HG03378 (cell line): ENCODE results near the gene LHPP.

Source experiments
- ATAC-seq: cut with Tn5 transposase; IDR thresholded peaks from one replicate; pipeline ENCODE4 v1.9.1; 2021; ENCODE audit warnings: mild to moderate bottlenecking, moderate library complexity; ENCODE audit not compliant: unreplicated experiment

The LHPP gene

GRCh38 chr10:124551097-124551496, 89.5 kb downstream of the LHPP start:
- no peak for ATAC-seq

GRCh38 chr10:124551755-124552154, 90.1 kb downstream of the LHPP start:
- no peak for ATAC-seq

- ATAC-seq, result no peak
Observed at GRCh38 chr10:124552691-124553276, 91.2 kb downstream of the LHPP start.

GRCh38 chr10:124554085-124554858, 92.6 kb downstream of the LHPP start:
- no peak for ATAC-seq

GRCh38 chr10:124557167-124557566, 95.5 kb downstream of the LHPP start:
- ATAC-seq, result no peak

GRCh38 chr10:124557648-124558338, 96.2 kb downstream of the LHPP start:
- no peak for ATAC-seq

GRCh38 chr10:124558339-124559321, 97.0 kb downstream of the LHPP start:
- ATAC-seq, result no peak

- no peak for ATAC-seq
Observed at GRCh38 chr10:124559372-124560132, 97.9 kb downstream of the LHPP start.

GRCh38 chr10:124560377-124561105, 98.9 kb downstream of the LHPP start:
- ATAC-seq, result no peak

- ATAC-seq, result no peak
Observed at GRCh38 chr10:124561206-124561605, 99.6 kb downstream of the LHPP start.

- ATAC-seq, result no peak
Observed at GRCh38 chr10:124562425-124563060, 100.9 kb downstream of the LHPP start.

- no peak for ATAC-seq
Observed at GRCh38 chr10:124563320-124564040, 101.9 kb downstream of the LHPP start.

- no peak for ATAC-seq
Observed at GRCh38 chr10:124564881-124565280, 103.3 kb downstream of the LHPP start.

GRCh38 chr10:124565565-124566221, 104.1 kb downstream of the LHPP start:
- ATAC-seq, result no peak

GRCh38 chr10:124566222-124566888, 104.7 kb downstream of the LHPP start:
- ATAC-seq, result no peak

- no peak for ATAC-seq
Observed at GRCh38 chr10:124566981-124567835, 105.6 kb downstream of the LHPP start.
